ENCODE results near the gene OR2A14.
"Not testable (repeated sequence)": the region's sequence is repeated elsewhere in the genome, so short reads cannot be mapped to it uniquely, and the experiment has no call there.

OR2A14 gene

GRCh38 chr7:144122876-144123275 is at the start of gene OR2A14:
Gene OR2A14, plus strand, starts transcription at chr7:144123176. Its CDS starts 5,937 bp downstream, at chr7:144129113.
- DNase-seq (ENCODE audit: low read depth), result no peak

GRCh38 chr7:144074374-144074773 is 48.6 kb upstream of the OR2A14 start:
- no peak for DNase-seq (ENCODE audit: low read depth)

- no peak for DNase-seq (ENCODE audit: low read depth)
Measured at GRCh38 chr7:144085978-144086377, 37.0 kb upstream of the OR2A14 start, which contains the start of gene OR2A12. Gene OR2A12, plus strand, starts transcription at chr7:144086278. Its CDS starts 8,830 bp downstream, at chr7:144095108.

GRCh38 chr7:144086730-144087129 is 36.2 kb upstream of the OR2A14 start:
- DNase-seq (ENCODE audit: low read depth), result no peak

- DNase-seq (ENCODE audit: low read depth), result no peak
Measured at GRCh38 chr7:144087230-144087629, 35.7 kb upstream of the OR2A14 start.

- no peak for DNase-seq (ENCODE audit: low read depth)
Measured at GRCh38 chr7:144090667-144091066, 32.3 kb upstream of the OR2A14 start.

- DNase-seq (ENCODE audit: low read depth), result no peak
Measured at GRCh38 chr7:144098776-144099175, 24.2 kb upstream of the OR2A14 start.

- no peak for DNase-seq (ENCODE audit: low read depth)
Measured at GRCh38 chr7:144100607-144101006, 22.4 kb upstream of the OR2A14 start.

GRCh38 chr7:144102041-144102440 is 20.9 kb upstream of the OR2A14 start:
- no peak for DNase-seq (ENCODE audit: low read depth)

- no peak for DNase-seq (ENCODE audit: low read depth)
Measured at GRCh38 chr7:144105211-144105610, 17.8 kb upstream of the OR2A14 start.

GRCh38 chr7:144109283-144109682 is 13.7 kb upstream of the OR2A14 start, which contains the start of gene OR2A2:
Gene OR2A2, plus strand, starts transcription at chr7:144109583. Its CDS starts 0 bp downstream, at chr7:144109583.
- no peak for DNase-seq (ENCODE audit: low read depth)

- DNase-seq (ENCODE audit: low read depth), result no peak
Measured at GRCh38 chr7:144110272-144110671, 12.7 kb upstream of the OR2A14 start.

GRCh38 chr7:144113651-144114050 is 9.3 kb upstream of the OR2A14 start:
- no peak for DNase-seq (ENCODE audit: low read depth)

GRCh38 chr7:144118341-144118740 is 4.6 kb upstream of the OR2A14 start:
- no peak for DNase-seq (ENCODE audit: low read depth)

GRCh38 chr7:144127714-144128334 is 4.8 kb downstream of the OR2A14 start:
- DNase-seq (ENCODE audit: low read depth), result peak; percentile 94

GRCh38 chr7:144129601-144130000 is 6.6 kb downstream of the OR2A14 start:
- DNase-seq (ENCODE audit: low read depth), result not testable (repeated sequence)

- DNase-seq (ENCODE audit: low read depth), result no peak
Measured at GRCh38 chr7:144130730-144131129, 7.8 kb downstream of the OR2A14 start.

- DNase-seq (ENCODE audit: low read depth), result no peak
Measured at GRCh38 chr7:144132262-144132661, 9.3 kb downstream of the OR2A14 start.

- no peak for DNase-seq (ENCODE audit: low read depth)
Measured at GRCh38 chr7:144133307-144133706, 10.3 kb downstream of the OR2A14 start.

GRCh38 chr7:144134116-144134515 is 11.1 kb downstream of the OR2A14 start:
- no peak for DNase-seq (ENCODE audit: low read depth)

GRCh38 chr7:144137501-144137900 is 14.5 kb downstream of the OR2A14 start:
- DNase-seq (ENCODE audit: low read depth), result no peak

- DNase-seq (ENCODE audit: low read depth), result no peak
Measured at GRCh38 chr7:144142187-144142586, 19.2 kb downstream of the OR2A14 start.

- DNase-seq (ENCODE audit: low read depth), result no peak
Measured at GRCh38 chr7:144144426-144144825, 21.4 kb downstream of the OR2A14 start.

GRCh38 chr7:144148224-144148827 is 25.4 kb downstream of the OR2A14 start:
- no peak for DNase-seq (ENCODE audit: low read depth)

Measured in activated T-cell treated with anti-CD3 and anti-CD28 coated beads for 1 hour (primary cell).